Measurements from ENCODE around the gene PTPRT. TPM values are rescaled to one million over a fixed set of nuclear protein-coding genes. Genes with fewer than 3 reads are reported as not detected.

The PTPRT gene
- total and polyA plus RNA-seq, 2 experiments from 2014 or later, result not detected

DNA sequence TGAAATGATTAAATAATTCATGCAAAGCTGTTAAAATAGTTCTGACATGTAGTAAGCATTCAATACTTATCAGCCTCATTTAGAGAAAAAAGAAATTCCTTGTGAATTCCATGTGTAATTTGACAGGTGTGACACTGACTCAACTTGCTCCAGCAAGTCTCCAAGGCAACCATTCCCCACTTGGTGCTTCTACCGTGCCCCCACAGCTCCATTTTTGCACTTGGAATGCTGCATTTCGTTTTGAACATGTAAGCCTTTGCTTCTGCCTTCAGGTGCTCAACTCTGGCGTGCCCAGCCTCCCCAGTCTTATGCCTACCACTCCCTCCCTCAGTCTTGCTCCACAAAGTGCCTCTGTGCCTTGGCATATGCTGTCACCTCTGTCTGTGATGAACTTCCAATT lies 810.9 kb downstream of the PTPRT start (continued):
- TF ChIP-seq ZNF462 (CRISPR knock-in tag; IDR thresholded peaks at IDR 0.05) (no peak), REST (IDR thresholded peaks at IDR 0.05; ENCODE audit: unreplicated experiment) (no peak), NANOG (IDR thresholded peaks at IDR 0.05; ENCODE audit: borderline replicate concordance) (no peak)

DNA sequence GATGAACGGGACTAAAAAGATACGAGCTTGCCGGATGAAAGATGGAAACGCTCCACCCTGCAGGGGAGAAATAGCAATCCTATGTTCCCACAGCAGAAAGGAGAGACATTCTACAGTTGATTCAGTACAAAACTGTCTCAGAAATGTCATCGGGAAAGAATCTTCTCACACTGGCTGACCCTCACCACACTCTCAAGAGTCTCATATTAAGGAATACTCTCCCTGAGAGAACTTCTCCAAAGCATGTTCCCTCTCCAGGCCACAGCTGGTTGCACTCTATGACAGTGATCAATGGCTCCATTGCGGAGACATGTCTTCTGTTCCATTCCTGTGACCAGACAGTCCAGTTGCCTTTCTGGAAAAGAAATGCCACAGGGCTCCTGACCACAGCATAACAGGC lies 813.6 kb downstream of the PTPRT start:
- no peaks in the 10 kb centered on the region for H3K27me3 ChIP-seq (ENCODE audit: insufficient read depth)
- Mint-ChIP-seq H3K4me3 (no peak overlapping the region), H3K27me3 (ENCODE audit: insufficient read depth, low read depth, poor library complexity) (peaks cover 6% of the 10 kb centered on the region), H3K36me3 (ENCODE audit: low read depth) (peaks cover 38% of the 10 kb centered on the region), H3K27ac (no peak overlapping the region), H3K4me1 (no peaks in the 10 kb centered on the region), H3K9me3 (peaks cover 100% of the 10 kb centered on the region)
- no peak overlapping the region for H3K4me2 ChIP-seq
- no peaks in the 10 kb centered on the region for H3F3A ChIP-seq (replicated peaks; ENCODE audit: low read depth)
- DNase-seq (ENCODE audit: low spot score) (no peak), ATAC-seq (no peak)
- H3K27ac ChIP-seq (ENCODE audit: low read depth), result no peak overlapping the region
- no peaks in the 10 kb centered on the region for H3K9me2 ChIP-seq (ENCODE audit: insufficient read depth)
- H3K36me3 ChIP-seq (ENCODE audit: insufficient read depth), result no peaks in the 10 kb centered on the region
- H3K4me1 ChIP-seq (ENCODE audit: insufficient read depth), result no peaks in the 10 kb centered on the region
- TF ChIP-seq ZNF331 (CRISPR knock-in tag; IDR thresholded peaks at IDR 0.05; ENCODE audit: low read depth), result no peak
- TF ChIP-seq EZH2phosphoT487 (IDR thresholded peaks at IDR 0.05; ENCODE audit: unreplicated experiment), result no peak
- no peak overlapping the region for H3K4me3 ChIP-seq
- no peaks in the 10 kb centered on the region for H4K20me1 ChIP-seq (replicated peaks; ENCODE audit: insufficient read depth)
- no peaks in the 10 kb centered on the region for H3K79me2 ChIP-seq (replicated peaks; ENCODE audit: insufficient read depth)
- H2AFZ ChIP-seq, result no peak overlapping the region
